Nephron (organoid): Measurements from ENCODE around the gene DIS3L2.

ENCODE experiments used
- H3K27ac Mint-ChIP-seq, 3 experiments: 2 replicates each; pipeline ENCODE4 v1.8.0; 2020; ENCODE audit warnings: mixed read lengths in 3 of 3, mild to moderate bottlenecking in 2 of 3, moderate library complexity in 1 of 3
- H3K27me3 Mint-ChIP-seq: 2 replicates; pipeline ENCODE4 v1.8.0; 2021; ENCODE audit warnings: low read depth, mild to moderate bottlenecking, moderate library complexity, mixed read lengths
- H3K36me3 Mint-ChIP-seq: 2 replicates; pipeline ENCODE4 v1.8.0; 2020; ENCODE audit warnings: low read depth, mixed read lengths
- H3K4me1 Mint-ChIP-seq: 2 replicates; pipeline ENCODE4 v1.8.0; 2020; ENCODE audit warnings: mixed read lengths
- H3K4me3 Mint-ChIP-seq, 3 experiments: 2 replicates each; pipeline ENCODE4 v1.8.0; 2020; ENCODE audit warnings: mild to moderate bottlenecking in 3 of 3, mixed read lengths in 3 of 3, moderate library complexity in 2 of 3
- H3K9me3 Mint-ChIP-seq: 2 replicates; pipeline ENCODE4 v1.8.0; 2020; ENCODE audit warnings: mixed read lengths
- CTCF ChIP-seq, 3 experiments: fragments of 200-600 bp; sonication (generic); IDR thresholded peaks; one replicate each; pipeline ENCODE4 v1.5.0; 2021; ENCODE audit warnings: antibody characterized with exemption in 3 of 3; ENCODE audit not compliant: unreplicated experiment in 3 of 3

DIS3L2 gene

GRCh38 chr2:232275670-232276069 is 314.2 kb downstream of the DIS3L2 start:
- Mint-ChIP-seq H3K4me1 (no peaks in the 10 kb centered on the region), H3K36me3 (peaks cover 36% of the 10 kb centered on the region), H3K27ac (no peak overlapping the region), H3K27me3 (no peaks in the 10 kb centered on the region), H3K4me3 (no peak overlapping the region), H3K9me3 (peaks cover 10% of the 10 kb centered on the region)
- no peak for TF ChIP-seq CTCF (IDR thresholded peaks at IDR 0.05; ENCODE audit: unreplicated experiment in 3 of 3)

- H3K27ac Mint-ChIP-seq: no peak overlapping the region
- H3K9me3 Mint-ChIP-seq: peaks cover 10% of the 10 kb centered on the region
- H3K36me3 Mint-ChIP-seq: peaks cover 36% of the 10 kb centered on the region
- no peak for TF ChIP-seq CTCF (IDR thresholded peaks at IDR 0.05; ENCODE audit: unreplicated experiment in 3 of 3)
- no peak overlapping the region for H3K4me3 Mint-ChIP-seq
- H3K27me3 Mint-ChIP-seq: no peaks in the 10 kb centered on the region
- H3K4me1 Mint-ChIP-seq: no peaks in the 10 kb centered on the region
These were observed 314.7 kb downstream of the DIS3L2 start for GRCh38 chr2:232276084-232276732.

GRCh38 chr2:232276733-232277313 is 315.3 kb downstream of the DIS3L2 start:
- Mint-ChIP-seq H3K36me3 (peaks cover 41% of the 10 kb centered on the region), H3K4me3 (no peak overlapping the region), H3K27ac (no peak overlapping the region), H3K4me1 (no peaks in the 10 kb centered on the region), H3K9me3 (peaks cover 10% of the 10 kb centered on the region), H3K27me3 (no peaks in the 10 kb centered on the region)
- no peak for TF ChIP-seq CTCF (IDR thresholded peaks at IDR 0.05; ENCODE audit: unreplicated experiment in 3 of 3)

GRCh38 chr2:232278534-232278933 is 317.0 kb downstream of the DIS3L2 start:
- H3K36me3 Mint-ChIP-seq: peaks cover 41% of the 10 kb centered on the region
- H3K27me3 Mint-ChIP-seq: no peaks in the 10 kb centered on the region
- TF ChIP-seq CTCF (IDR thresholded peaks at IDR 0.05; ENCODE audit: unreplicated experiment in 3 of 3): no peak
- no peaks in the 10 kb centered on the region for H3K4me1 Mint-ChIP-seq
- no peak overlapping the region for H3K27ac Mint-ChIP-seq
- H3K9me3 Mint-ChIP-seq: peaks cover 10% of the 10 kb centered on the region
- no peak overlapping the region for H3K4me3 Mint-ChIP-seq

GRCh38 chr2:232280341-232280740 is 318.8 kb downstream of the DIS3L2 start:
- Mint-ChIP-seq H3K4me1 (no peaks in the 10 kb centered on the region), H3K27ac (no peak overlapping the region), H3K4me3 (no peak overlapping the region), H3K27me3 (no peaks in the 10 kb centered on the region), H3K9me3 (peaks cover 10% of the 10 kb centered on the region), H3K36me3 (peaks cover 36% of the 10 kb centered on the region)
- no peak for TF ChIP-seq CTCF (IDR thresholded peaks at IDR 0.05; ENCODE audit: unreplicated experiment in 3 of 3)
